Activated T-helper 2 cell treated with anti-CD3 and anti-CD28 coated beads, Interferon-gamma antibody, Interleukin-2, Interleukin-4, amounts not matched to agents 10 μg/mL and 5 μg/mL and 100 μg/mL, durations not matched to agents 14 hours and 24 hours and 36 hours (primary cell): ENCODE measurements around the gene PGPEP1. TPM values are rescaled to one million over a fixed set of nuclear protein-coding genes. Genes with fewer than 3 reads are reported as not detected.

Experiments used
- DNase-seq: peaks from one replicate; pipeline ENCODE4 v3.0.0; 2021; ENCODE audit warnings: low spot score
- H3K27ac Mint-ChIP-seq: one replicate; pipeline ENCODE4 v1.8.0; 2021; ENCODE audit warnings: mixed read lengths
- H3K27me3 Mint-ChIP-seq: one replicate; pipeline ENCODE4 v1.8.0; 2021; ENCODE audit warnings: low read depth, mixed read lengths
- H3K36me3 Mint-ChIP-seq: one replicate; pipeline ENCODE4 v1.8.0; 2021; ENCODE audit warnings: low read depth, mixed read lengths
- H3K4me1 Mint-ChIP-seq: one replicate; pipeline ENCODE4 v1.8.0; 2021; ENCODE audit warnings: low read depth, mixed read lengths
- H3K4me3 Mint-ChIP-seq: one replicate; pipeline ENCODE4 v1.8.0; 2021; ENCODE audit warnings: low read depth, mild to moderate bottlenecking, moderate library complexity, mixed read lengths
- H3K9me3 Mint-ChIP-seq: one replicate; pipeline ENCODE4 v1.8.0; 2021; ENCODE audit warnings: mixed read lengths
- intact Hi-C: fragments of 100-400 bp; cut with micrococcal nuclease; formaldehyde crosslinking; loops from one replicate; pipeline ENCODE4 v1.15.1; 2023
- total RNA-seq: library from RNA; stranded (reverse); gene quantifications from 2 replicates; pipeline ENCODE4 v1.2.3, GENCODE V29; 2022

PGPEP1 gene
- total RNA-seq, 1 donor from 2014 or later, result 29.4 TPM

DNA sequence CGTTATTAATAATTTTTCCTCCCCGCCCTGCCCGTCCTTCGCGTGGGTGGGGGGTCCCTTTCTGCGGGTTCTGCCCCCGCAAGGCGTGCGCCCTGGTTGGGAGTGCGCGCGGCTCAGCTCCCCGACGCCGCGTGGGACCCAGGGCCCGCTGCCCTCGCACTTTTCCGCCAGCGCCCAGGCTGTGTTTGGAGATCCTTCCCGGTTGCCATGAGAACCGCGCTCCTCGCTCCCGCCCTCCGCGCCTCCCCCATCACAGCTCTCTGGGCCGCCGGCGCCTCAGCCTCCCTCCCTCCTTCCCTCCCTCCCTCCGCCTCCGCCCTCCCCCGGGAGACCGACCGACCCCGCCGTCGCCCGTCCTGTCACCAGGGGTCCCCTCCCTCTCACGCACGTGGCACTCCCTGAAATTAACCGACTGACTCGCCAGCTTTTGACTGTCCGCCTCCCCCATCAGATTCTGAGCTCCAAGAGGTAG, 76.4 kb downstream of the PGPEP1 start:
- Mint-ChIP-seq H3K27ac (peak overlapping the region; percentile 88), H3K36me3 (peaks cover 4% of the 10 kb centered on the region), H3K4me1 (peaks cover 54% of the 10 kb centered on the region), H3K27me3 (peaks cover 3% of the 10 kb centered on the region), H3K4me3 (peak overlapping the region; percentile 69), H3K9me3 (no peaks in the 10 kb centered on the region)
- intact Hi-C loops, result no loop called here
- DNase-seq, result peak; percentile 69

DNA sequence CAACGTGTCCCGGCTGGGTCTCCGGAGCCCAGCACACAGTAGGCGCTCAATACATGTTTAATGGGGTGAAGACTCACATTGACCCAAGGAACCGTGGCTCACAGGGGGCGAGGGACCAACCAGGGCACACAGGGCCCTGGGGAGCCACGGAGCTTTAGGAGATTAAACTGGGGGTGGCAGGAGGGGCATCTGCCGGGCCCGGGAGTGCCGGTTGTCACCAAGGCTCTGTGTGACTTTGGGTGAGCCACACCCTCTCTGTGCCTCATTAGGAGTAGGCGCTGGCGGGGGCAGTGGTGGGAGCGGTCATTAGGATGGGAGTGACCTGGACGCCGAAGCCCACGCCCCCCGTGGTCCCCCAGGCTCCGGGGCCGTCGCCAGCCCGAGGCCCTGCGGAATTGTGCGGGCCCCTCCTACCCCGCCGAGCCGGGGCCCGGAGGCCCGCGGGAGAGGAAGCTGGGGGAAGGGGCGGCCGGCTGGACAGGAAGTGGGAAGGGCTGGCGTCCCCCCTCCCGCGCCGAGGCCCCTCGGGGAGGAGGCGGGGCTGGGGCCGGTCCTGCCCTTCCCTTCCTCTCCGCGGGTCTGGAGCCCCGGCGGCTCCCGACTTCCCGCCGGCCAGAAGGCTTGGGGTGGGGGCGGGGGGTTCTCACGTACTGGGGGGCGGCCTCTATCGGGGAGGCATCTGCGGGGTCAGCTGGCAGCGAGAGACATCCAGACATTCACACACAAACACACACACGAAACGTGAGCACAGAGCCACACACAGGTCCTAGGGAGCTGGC, 77.0 kb downstream of the PGPEP1 start:
- intact Hi-C loops, result no loop called here
- DNase-seq, result peak; percentile 44
- Mint-ChIP-seq H3K4me1 (peaks cover 59% of the 10 kb centered on the region), H3K27ac (peak overlapping the region; percentile 88), H3K9me3 (no peaks in the 10 kb centered on the region), H3K4me3 (peak overlapping the region; percentile 74), H3K27me3 (peaks cover 3% of the 10 kb centered on the region), H3K36me3 (peaks cover 4% of the 10 kb centered on the region)

GRCh38 chr19:18418029-18418482, 77.7 kb downstream of the PGPEP1 start:
- Mint-ChIP-seq H3K4me3 (peak overlapping the region; percentile 74), H3K27me3 (no peaks in the 10 kb centered on the region), H3K9me3 (no peaks in the 10 kb centered on the region), H3K36me3 (peaks cover 9% of the 10 kb centered on the region), H3K27ac (peak overlapping the region; percentile 82), H3K4me1 (peaks cover 65% of the 10 kb centered on the region)
- DNase-seq, result no peak
- intact Hi-C loops, result no loop called here

- DNase-seq, result no peak
- Mint-ChIP-seq H3K27ac (peak overlapping the region; percentile 82), H3K36me3 (peaks cover 11% of the 10 kb centered on the region), H3K9me3 (no peaks in the 10 kb centered on the region), H3K4me3 (peak overlapping the region; percentile 74), H3K4me1 (peaks cover 69% of the 10 kb centered on the region), H3K27me3 (no peaks in the 10 kb centered on the region)
- intact Hi-C loops, result no loop called here
Observed at GRCh38 chr19:18418483-18419194, 78.2 kb downstream of the PGPEP1 start.

DNA sequence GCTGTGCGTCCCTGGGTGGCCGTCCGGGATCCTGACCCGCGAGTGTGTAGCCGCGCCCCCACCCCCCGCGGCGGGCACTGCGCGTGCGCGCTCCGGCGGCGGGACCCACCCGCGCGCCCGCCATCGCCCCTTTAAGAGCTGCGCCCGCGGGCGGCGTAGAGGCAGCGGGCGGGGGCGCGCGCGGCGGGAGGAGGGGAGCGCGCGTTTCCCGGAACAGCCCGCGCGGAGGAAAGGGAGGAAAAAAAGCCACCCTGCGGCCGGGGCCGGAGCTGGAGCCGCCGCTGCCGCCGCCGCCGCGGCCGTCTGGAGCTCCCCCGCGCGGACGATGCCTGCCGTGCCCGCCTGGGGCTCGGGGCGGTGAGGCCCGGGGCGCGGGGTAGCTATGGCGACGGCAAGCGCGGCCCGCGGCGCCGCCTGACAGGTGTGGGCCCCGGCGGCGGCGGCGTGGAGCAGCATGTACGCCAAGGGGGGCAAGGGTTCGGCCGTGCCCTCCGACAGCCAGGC, 78.8 kb downstream of the PGPEP1 start, which contains the start of gene SSBP4:
Gene SSBP4, plus strand, starts transcription at position 204 of the 504 bp plus-strand sequence. Its CDS starts 251 bp downstream, at position 455.
- intact Hi-C loops, result no loop called here
- no peaks in the 10 kb centered on the region for H3K27me3 Mint-ChIP-seq
- peak within 1 kb of the TSS; percentile 88 for H3K4me3 Mint-ChIP-seq
- peak within 1 kb of the TSS; percentile 82 for H3K27ac Mint-ChIP-seq
- DNase-seq, result peak; percentile 74
- H3K36me3 Mint-ChIP-seq, result peaks cover 11% of the 10 kb centered on the region
- H3K9me3 Mint-ChIP-seq, result no peaks in the 10 kb centered on the region
- peaks cover 70% of the 10 kb centered on the region for H3K4me1 Mint-ChIP-seq

Other genes starting within 250 kb of the PGPEP1 start
- gene MAST3, start 242.8 kb upstream of the PGPEP1 start, total RNA-seq, result 16.6 and 17.2 TPM in 2 replicates
- 19.4 and 21.4 TPM in 2 replicates for gene PIK3R2, start 187.4 kb upstream of the PGPEP1 start, total RNA-seq
- gene IFI30, start 166.8 kb upstream of the PGPEP1 start, total RNA-seq, result 37.0 and 41.2 TPM in 2 replicates
- 14.5 and 14.8 TPM in 2 replicates for gene MPV17L2, start 147.4 kb upstream of the PGPEP1 start, total RNA-seq
- 6.3 and 7.4 TPM in 2 replicates for gene RAB3A, start 136.6 kb upstream of the PGPEP1 start, total RNA-seq
- 0.14 TPM in 2 replicates for gene PDE4C, start 114.2 kb upstream of the PGPEP1 start, total RNA-seq
- gene IQCN, start 66.1 kb upstream of the PGPEP1 start, total RNA-seq, result 2.9 and 3.3 TPM in 2 replicates
- 462 and 464 TPM in 2 replicates for gene JUND, start 59.0 kb upstream of the PGPEP1 start, total RNA-seq
- gene LSM4, start 17.5 kb upstream of the PGPEP1 start, total RNA-seq, result 198 and 208 TPM in 2 replicates
- gene GDF15, start 45.6 kb downstream of the PGPEP1 start, total RNA-seq, result not detected in 2 replicates
- gene LRRC25, start 57.0 kb downstream of the PGPEP1 start, total RNA-seq, result not detected in 2 replicates
- gene SSBP4, start 78.8 kb downstream of the PGPEP1 start, total RNA-seq, result 133 and 146 TPM in 2 replicates
- gene ISYNA1, start 97.5 kb downstream of the PGPEP1 start, total RNA-seq, result 15.1 and 20.3 TPM in 2 replicates
- 27.0 and 27.5 TPM in 2 replicates for gene ELL, start 181.5 kb downstream of the PGPEP1 start, total RNA-seq
- gene FKBP8, start 203.0 kb downstream of the PGPEP1 start, total RNA-seq, result 196 and 201 TPM in 2 replicates
- gene KXD1, start 217.3 kb downstream of the PGPEP1 start, total RNA-seq, result 132 and 141 TPM in 2 replicates
- gene UBA52, start 231.3 kb downstream of the PGPEP1 start, total RNA-seq, result 1,564 and 1,579 TPM in 2 replicates
- gene REX1BD, start 248.2 kb downstream of the PGPEP1 start, total RNA-seq, result 122 and 132 TPM in 2 replicates